Measurements from ENCODE around the gene PID1. TPM values are rescaled to one million over a fixed set of nuclear protein-coding genes. Genes with fewer than 3 reads are reported as not detected.

Gene PID1
- total RNA-seq, 1 experiment from 2014 or later: 0.15 TPM

DNA sequence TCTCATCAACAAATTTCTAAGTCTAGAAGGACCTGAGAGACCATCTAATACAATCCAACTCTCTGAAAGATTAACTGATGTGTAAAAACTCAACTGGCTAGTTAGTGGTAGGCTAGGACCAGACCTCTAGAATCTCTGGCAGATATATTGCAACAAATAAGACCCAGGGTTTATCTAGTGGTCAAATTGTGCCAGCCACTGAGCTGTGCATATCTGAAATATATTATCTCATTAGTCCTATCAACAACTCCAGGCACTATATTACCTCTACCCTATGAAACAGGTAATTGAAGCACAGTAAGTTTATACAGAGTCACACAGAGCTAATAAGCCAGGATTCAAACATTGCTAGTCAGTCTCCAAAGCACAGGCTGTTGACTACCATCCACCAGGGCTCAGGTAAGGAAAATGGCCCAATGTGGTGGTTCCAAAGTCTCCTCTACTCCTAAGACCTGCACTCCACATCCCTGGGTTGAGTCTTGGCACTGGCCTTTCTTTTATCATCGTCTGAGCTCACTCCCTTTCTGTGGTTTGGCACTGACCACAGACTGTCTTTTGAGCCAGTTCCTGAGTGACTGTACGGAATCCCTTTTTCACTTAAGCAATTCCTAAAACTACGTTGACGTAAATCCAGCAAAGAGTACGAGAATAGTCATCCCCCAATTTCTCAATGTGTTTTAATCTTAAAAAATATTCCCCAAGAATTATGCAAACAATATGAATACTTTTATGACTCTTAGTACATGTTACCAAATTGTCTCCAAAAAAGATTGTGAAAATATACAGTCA, 11.9 kb upstream of the PID1 start:
- ChIA-PET CTCF (no interaction called here), POLR2A (no interaction called here), RAD21 (ENCODE audit: low non-redundant PET in 1 of 2, low total read pairs in 2 of 2, uncharacterized antibody in 2 of 2, unreplicated experiment in 2 of 2) (no interaction called here)
- intact Hi-C loops (cut with micrococcal nuclease): no loop called here
- Histone ChIP-seq H4K20me1 (ENCODE audit: insufficient read depth) (no peaks in the 10 kb centered on the region), H3K9me2 (ENCODE audit: insufficient read depth) (no peaks in the 10 kb centered on the region), H3K27ac (ENCODE audit: low read depth, low read length) (no peak overlapping the region), H3K9ac (ENCODE audit: low read length) (no peak overlapping the region), H3K9me3 (ENCODE audit: control insufficient read depth in 1 of 2, insufficient read depth in 1 of 2, low read depth in 1 of 2, low read length in 2 of 2) (no peaks in the 10 kb centered on the region), H2AFZ (ENCODE audit: low read depth, low read length, poor library complexity, severe bottlenecking) (no peak overlapping the region), H3K36me3 (ENCODE audit: control insufficient read depth in 1 of 2, insufficient read depth in 2 of 2, low read length in 2 of 2) (no peaks in the 10 kb centered on the region), H3K4me3 (replicated peaks in 1 of 2; ENCODE audit: low read depth in 1 of 2, low read length in 2 of 2) (no peak overlapping the region), H3K27me3 (ENCODE audit: insufficient read depth, low read length) (no peaks in the 10 kb centered on the region), H3K4me2 (ENCODE audit: low read length) (no peak overlapping the region), H3K79me2 (ENCODE audit: insufficient read depth, low read length) (no peaks in the 10 kb centered on the region), H3K4me1 (ENCODE audit: control insufficient read depth in 1 of 2, insufficient read depth in 2 of 2, low read length in 2 of 2) (no peaks in the 10 kb centered on the region)
- no peak for DNase-seq (ENCODE audit: low read depth, low spot score)
- BruUV-seq (replicated peaks): no TSS peak
- no peak for TF ChIP-seq POLR2AphosphoS5 (IDR thresholded peaks at IDR 0.05; ENCODE audit: low read depth, low read length)
- ATAC-seq: no peak

DNA sequence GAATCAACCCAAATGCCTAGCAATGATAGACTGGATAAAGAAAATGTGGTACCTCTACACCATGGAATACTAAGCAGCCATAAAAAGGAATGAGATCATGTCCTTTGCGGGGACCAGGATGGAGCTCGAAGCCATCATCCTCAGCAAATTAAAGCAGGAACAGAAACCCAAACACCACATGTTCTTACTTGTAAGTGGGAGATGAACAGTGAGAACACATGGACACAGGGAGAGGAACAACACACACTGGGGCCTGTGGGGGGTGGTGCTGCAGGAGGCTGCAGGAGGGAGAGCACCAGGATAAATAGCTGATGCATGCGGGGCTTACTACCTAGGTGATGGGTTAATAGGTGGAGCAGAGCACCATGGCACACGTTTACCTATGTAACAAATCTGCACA, 8.4 kb upstream of the PID1 start:
- Histone ChIP-seq H3K9ac (ENCODE audit: low read length) (no peak overlapping the region), H4K20me1 (ENCODE audit: insufficient read depth) (no peaks in the 10 kb centered on the region), H3K79me2 (ENCODE audit: insufficient read depth, low read length) (no peaks in the 10 kb centered on the region), H3K9me3 (ENCODE audit: control insufficient read depth in 1 of 2, insufficient read depth in 1 of 2, low read depth in 1 of 2, low read length in 2 of 2) (no peaks in the 10 kb centered on the region), H3K4me3 (replicated peaks in 1 of 2; ENCODE audit: low read depth in 1 of 2, low read length in 2 of 2) (no peak overlapping the region), H3K4me2 (ENCODE audit: low read length) (no peak overlapping the region), H3K27ac (ENCODE audit: low read depth, low read length) (no peak overlapping the region), H3K27me3 (ENCODE audit: insufficient read depth, low read length) (no peaks in the 10 kb centered on the region), H3K36me3 (ENCODE audit: control insufficient read depth in 1 of 2, insufficient read depth in 2 of 2, low read length in 2 of 2) (no peaks in the 10 kb centered on the region), H3K4me1 (ENCODE audit: control insufficient read depth in 1 of 2, insufficient read depth in 2 of 2, low read length in 2 of 2) (no peaks in the 10 kb centered on the region), H3K9me2 (ENCODE audit: insufficient read depth) (no peaks in the 10 kb centered on the region), H2AFZ (ENCODE audit: low read depth, low read length, poor library complexity, severe bottlenecking) (no peak overlapping the region)
- POLR2A ChIA-PET: no interaction called here
- intact Hi-C loops (cut with micrococcal nuclease): loop anchor here (5.0 kb wide), 1 partner anchor 1392 kb away; no protein-coding TSS in a partner anchor
- CTCF ChIA-PET: no interaction called here
- no TSS peak for BruUV-seq (replicated peaks)
- DNase-seq (ENCODE audit: low read depth, low spot score) (no peak), ATAC-seq (no peak)
- RAD21 ChIA-PET (ENCODE audit: low non-redundant PET in 1 of 2, low total read pairs in 2 of 2, uncharacterized antibody in 2 of 2, unreplicated experiment in 2 of 2): no interaction called here
- no peak for TF ChIP-seq EGR1 (IDR thresholded peaks at IDR 0.05; ENCODE audit: low read depth)
- TF ChIP-seq ELF1 (IDR thresholded peaks at IDR 0.05; ENCODE audit: borderline replicate concordance, low read depth): no peak
- no peak for TF ChIP-seq JUND (IDR thresholded peaks at IDR 0.05)
- no peak for TF ChIP-seq FOSL1 (IDR thresholded peaks at IDR 0.05; ENCODE audit: low read depth)
- no peak for TF ChIP-seq RAD21 (IDR thresholded peaks at IDR 0.05; ENCODE audit: low read depth)
- no peak for TF ChIP-seq SP1 (IDR thresholded peaks at IDR 0.05; ENCODE audit: low read depth)
- no peak for TF ChIP-seq YY1 (IDR thresholded peaks at IDR 0.05; ENCODE audit: extremely low read depth, insufficient replicate concordance, low read depth, low read length)
- TF ChIP-seq, protein P1, sequence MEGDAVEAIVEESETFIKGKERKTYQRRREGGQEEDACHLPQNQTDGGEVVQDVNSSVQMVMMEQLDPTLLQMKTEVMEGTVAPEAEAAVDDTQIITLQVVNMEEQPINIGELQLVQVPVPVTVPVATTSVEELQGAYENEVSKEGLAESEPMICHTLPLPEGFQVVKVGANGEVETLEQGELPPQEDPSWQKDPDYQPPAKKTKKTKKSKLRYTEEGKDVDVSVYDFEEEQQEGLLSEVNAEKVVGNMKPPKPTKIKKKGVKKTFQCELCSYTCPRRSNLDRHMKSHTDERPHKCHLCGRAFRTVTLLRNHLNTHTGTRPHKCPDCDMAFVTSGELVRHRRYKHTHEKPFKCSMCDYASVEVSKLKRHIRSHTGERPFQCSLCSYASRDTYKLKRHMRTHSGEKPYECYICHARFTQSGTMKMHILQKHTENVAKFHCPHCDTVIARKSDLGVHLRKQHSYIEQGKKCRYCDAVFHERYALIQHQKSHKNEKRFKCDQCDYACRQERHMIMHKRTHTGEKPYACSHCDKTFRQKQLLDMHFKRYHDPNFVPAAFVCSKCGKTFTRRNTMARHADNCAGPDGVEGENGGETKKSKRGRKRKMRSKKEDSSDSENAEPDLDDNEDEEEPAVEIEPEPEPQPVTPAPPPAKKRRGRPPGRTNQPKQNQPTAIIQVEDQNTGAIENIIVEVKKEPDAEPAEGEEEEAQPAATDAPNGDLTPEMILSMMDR (IDR thresholded peaks at IDR 0.05 in 2 of 3, conservative IDR thresholded peaks at IDR 0.05 in 1 of 3; ENCODE audit: borderline replicate concordance in 1 of 3, insufficient read depth in 1 of 3, low read depth in 2 of 3, low read length in 2 of 3): no peak
- no peak for TF ChIP-seq SIN3A (IDR thresholded peaks at IDR 0.05; ENCODE audit: low read depth)
- no peak for TF ChIP-seq POLR2AphosphoS5 (IDR thresholded peaks at IDR 0.05; ENCODE audit: low read depth, low read length)
- TF ChIP-seq, protein P2, sequence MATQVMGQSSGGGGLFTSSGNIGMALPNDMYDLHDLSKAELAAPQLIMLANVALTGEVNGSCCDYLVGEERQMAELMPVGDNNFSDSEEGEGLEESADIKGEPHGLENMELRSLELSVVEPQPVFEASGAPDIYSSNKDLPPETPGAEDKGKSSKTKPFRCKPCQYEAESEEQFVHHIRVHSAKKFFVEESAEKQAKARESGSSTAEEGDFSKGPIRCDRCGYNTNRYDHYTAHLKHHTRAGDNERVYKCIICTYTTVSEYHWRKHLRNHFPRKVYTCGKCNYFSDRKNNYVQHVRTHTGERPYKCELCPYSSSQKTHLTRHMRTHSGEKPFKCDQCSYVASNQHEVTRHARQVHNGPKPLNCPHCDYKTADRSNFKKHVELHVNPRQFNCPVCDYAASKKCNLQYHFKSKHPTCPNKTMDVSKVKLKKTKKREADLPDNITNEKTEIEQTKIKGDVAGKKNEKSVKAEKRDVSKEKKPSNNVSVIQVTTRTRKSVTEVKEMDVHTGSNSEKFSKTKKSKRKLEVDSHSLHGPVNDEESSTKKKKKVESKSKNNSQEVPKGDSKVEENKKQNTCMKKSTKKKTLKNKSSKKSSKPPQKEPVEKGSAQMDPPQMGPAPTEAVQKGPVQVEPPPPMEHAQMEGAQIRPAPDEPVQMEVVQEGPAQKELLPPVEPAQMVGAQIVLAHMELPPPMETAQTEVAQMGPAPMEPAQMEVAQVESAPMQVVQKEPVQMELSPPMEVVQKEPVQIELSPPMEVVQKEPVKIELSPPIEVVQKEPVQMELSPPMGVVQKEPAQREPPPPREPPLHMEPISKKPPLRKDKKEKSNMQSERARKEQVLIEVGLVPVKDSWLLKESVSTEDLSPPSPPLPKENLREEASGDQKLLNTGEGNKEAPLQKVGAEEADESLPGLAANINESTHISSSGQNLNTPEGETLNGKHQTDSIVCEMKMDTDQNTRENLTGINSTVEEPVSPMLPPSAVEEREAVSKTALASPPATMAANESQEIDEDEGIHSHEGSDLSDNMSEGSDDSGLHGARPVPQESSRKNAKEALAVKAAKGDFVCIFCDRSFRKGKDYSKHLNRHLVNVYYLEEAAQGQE (IDR thresholded peaks at IDR 0.05; ENCODE audit: low read depth): no peak
- TF ChIP-seq POLR2A (IDR thresholded peaks at IDR 0.05; ENCODE audit: borderline replicate concordance, extremely low read depth, insufficient read depth, insufficient read length): no peak

Measured in HCT116 (cell line).